Mesenteric fat pad (tissue), 1 donor: ENCODE results near the gene IL13. TPM values are rescaled to one million over a fixed set of nuclear protein-coding genes. Genes with fewer than 3 reads are reported as not detected.
"Not testable (repeated sequence)": the region's sequence is repeated elsewhere in the genome, so short reads cannot be mapped to it uniquely, and the experiment has no call there.

Source experiments
- DNase-seq: peaks from one replicate; pipeline ENCODE4 v3.0.0-alpha.2; 2020; ENCODE audit warnings: low spot score
- total RNA-seq: library from RNA; stranded (reverse); fragmentation: NEBNext Ultra II Directional; extraction: Animal tissue kit (Norgen Biotek cat#: 25700); gene quantifications from one replicate; pipeline ENCODE4 v1.2.1, GENCODE V29; 2021
- donor health status: DM: yes; HTN: yes; CAD: no.

Gene IL13
- total RNA-seq, 1 donor from 2014 or later, result not detected

- DNase-seq, result no peak
These were observed 30.8 kb downstream of the IL13 start for GRCh38 chr5:132688536-132689339.

- DNase-seq, result no peak
These were observed 31.5 kb downstream of the IL13 start for GRCh38 chr5:132689513-132689912.

GRCh38 chr5:132690156-132690555 lies 32.2 kb downstream of the IL13 start:
- no peak for DNase-seq

- not testable (repeated sequence) for DNase-seq
These were observed 34.0 kb downstream of the IL13 start for GRCh38 chr5:132691755-132692631.

- no peak for DNase-seq
These were observed 34.6 kb downstream of the IL13 start for GRCh38 chr5:132692632-132692967.

- no peak for DNase-seq
These were observed 38.0 kb downstream of the IL13 start for GRCh38 chr5:132695956-132696355.

GRCh38 chr5:132704875-132705274 lies 46.9 kb downstream of the IL13 start:
- DNase-seq, result no peak

GRCh38 chr5:132708645-132709044 lies 50.7 kb downstream of the IL13 start:
- no peak for DNase-seq

Other genes starting within 250 kb of the IL13 start
- 61.1 TPM for gene IRF1, start 167.4 kb upstream of the IL13 start, total RNA-seq
- not detected for gene IL5, start 114.7 kb upstream of the IL13 start, total RNA-seq
- 44.2 TPM for gene RAD50, start 101.2 kb upstream of the IL13 start, total RNA-seq
- not detected for gene IL4, start 15.8 kb downstream of the IL13 start, total RNA-seq
- 5.2 TPM for gene KIF3A, start 79.4 kb downstream of the IL13 start, total RNA-seq
- gene CCNI2, start 89.3 kb downstream of the IL13 start, total RNA-seq, result not detected
- gene SEPTIN8, start 119.1 kb downstream of the IL13 start, total RNA-seq, result 33.4 TPM
- gene SOWAHA, start 155.1 kb downstream of the IL13 start, total RNA-seq, result not detected
- gene SHROOM1, start 172.5 kb downstream of the IL13 start, total RNA-seq, result 10.6 TPM
- gene GDF9, start 208.3 kb downstream of the IL13 start, total RNA-seq, result not detected
- gene UQCRQ, start 208.5 kb downstream of the IL13 start, total RNA-seq, result 391 TPM
- 1.2 TPM for gene LEAP2, start 215.5 kb downstream of the IL13 start, total RNA-seq